SW480 (cell line): ENCODE data around the gene ABCA5.

Experiments used
- DNase-seq: peaks from one replicate; pipeline ENCODE4 v3.0.0-alpha.2; 2016; ENCODE audit warnings: low spot score

ABCA5 gene, protein sequence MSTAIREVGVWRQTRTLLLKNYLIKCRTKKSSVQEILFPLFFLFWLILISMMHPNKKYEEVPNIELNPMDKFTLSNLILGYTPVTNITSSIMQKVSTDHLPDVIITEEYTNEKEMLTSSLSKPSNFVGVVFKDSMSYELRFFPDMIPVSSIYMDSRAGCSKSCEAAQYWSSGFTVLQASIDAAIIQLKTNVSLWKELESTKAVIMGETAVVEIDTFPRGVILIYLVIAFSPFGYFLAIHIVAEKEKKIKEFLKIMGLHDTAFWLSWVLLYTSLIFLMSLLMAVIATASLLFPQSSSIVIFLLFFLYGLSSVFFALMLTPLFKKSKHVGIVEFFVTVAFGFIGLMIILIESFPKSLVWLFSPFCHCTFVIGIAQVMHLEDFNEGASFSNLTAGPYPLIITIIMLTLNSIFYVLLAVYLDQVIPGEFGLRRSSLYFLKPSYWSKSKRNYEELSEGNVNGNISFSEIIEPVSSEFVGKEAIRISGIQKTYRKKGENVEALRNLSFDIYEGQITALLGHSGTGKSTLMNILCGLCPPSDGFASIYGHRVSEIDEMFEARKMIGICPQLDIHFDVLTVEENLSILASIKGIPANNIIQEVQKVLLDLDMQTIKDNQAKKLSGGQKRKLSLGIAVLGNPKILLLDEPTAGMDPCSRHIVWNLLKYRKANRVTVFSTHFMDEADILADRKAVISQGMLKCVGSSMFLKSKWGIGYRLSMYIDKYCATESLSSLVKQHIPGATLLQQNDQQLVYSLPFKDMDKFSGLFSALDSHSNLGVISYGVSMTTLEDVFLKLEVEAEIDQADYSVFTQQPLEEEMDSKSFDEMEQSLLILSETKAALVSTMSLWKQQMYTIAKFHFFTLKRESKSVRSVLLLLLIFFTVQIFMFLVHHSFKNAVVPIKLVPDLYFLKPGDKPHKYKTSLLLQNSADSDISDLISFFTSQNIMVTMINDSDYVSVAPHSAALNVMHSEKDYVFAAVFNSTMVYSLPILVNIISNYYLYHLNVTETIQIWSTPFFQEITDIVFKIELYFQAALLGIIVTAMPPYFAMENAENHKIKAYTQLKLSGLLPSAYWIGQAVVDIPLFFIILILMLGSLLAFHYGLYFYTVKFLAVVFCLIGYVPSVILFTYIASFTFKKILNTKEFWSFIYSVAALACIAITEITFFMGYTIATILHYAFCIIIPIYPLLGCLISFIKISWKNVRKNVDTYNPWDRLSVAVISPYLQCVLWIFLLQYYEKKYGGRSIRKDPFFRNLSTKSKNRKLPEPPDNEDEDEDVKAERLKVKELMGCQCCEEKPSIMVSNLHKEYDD (N-terminal part only)

DNA sequence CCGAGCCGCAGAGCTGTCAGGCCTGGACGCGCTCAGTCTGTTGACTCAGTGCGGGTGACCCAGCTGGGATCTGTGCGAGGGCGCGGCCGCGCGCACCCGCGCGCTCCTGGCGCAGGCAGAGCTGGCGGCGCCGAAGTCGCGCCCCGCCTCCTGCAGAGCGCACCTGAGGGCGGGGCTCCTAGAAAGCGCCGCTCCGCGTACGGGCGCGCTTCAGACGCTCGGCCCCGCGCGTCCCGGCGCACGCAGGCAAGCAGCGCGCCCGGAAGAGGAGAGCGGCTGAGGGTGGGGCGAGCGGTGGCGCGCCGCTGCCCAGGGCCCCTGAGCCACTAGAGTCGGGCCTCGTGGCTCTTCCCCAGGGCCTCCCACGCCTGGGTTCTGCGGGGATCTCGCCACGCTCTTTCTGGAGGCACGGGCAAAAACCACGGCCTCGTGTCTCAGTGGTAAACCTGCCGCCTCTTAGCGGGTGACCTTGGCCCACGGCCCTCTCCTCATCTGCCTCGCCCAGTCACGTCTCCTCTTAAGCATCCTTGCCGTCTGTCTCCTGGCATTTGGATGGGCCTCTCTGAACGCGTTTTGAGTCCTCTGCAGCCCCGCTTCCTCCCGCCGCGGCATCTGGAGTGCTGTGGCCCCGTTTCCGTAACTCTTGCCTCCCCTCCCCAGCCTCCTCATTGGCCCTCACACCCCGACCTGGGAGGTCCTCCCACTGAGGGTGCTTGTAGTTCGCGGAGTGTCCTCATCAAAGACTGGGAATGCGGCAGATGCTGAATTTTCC is at the start of gene ABCA5:
Gene ABCA5 (minus strand): TSS at position 74 of the 772 bp plus-strand sequence. CDS start 12,718 bp downstream, outside the sequence.
- peak; percentile 92 for DNase-seq

GRCh38 chr17:69375229-69375628 is 48.3 kb upstream of the ABCA5 start:
- DNase-seq, result no peak

- DNase-seq, result no peak
Measured at GRCh38 chr17:69373069-69373468, 46.1 kb upstream of the ABCA5 start.

GRCh38 chr17:69367298-69367697 is 40.4 kb upstream of the ABCA5 start:
- DNase-seq, result no peak

GRCh38 chr17:69363488-69364210 is 36.7 kb upstream of the ABCA5 start:
- no peak for DNase-seq

DNA sequence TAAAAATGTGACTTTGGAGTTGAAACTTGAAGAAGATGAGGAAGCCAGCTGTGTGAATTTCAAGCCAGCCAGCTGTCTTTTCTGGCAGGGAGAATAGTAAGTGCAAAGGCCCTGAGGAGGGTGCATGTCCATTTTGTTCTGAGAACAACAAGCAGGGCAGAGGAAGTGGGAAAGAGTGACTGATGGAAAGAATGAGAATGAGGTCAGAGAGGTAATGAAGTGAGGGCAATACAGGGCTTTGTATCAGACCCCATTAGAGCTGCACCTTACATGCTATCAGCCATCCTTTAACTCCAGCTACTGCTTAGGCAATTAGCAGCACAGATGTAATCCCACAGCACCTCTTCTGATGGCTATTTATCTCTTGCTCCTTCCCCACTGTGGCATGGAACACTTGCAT is 34.2 kb upstream of the ABCA5 start:
- DNase-seq, result no peak

DNA sequence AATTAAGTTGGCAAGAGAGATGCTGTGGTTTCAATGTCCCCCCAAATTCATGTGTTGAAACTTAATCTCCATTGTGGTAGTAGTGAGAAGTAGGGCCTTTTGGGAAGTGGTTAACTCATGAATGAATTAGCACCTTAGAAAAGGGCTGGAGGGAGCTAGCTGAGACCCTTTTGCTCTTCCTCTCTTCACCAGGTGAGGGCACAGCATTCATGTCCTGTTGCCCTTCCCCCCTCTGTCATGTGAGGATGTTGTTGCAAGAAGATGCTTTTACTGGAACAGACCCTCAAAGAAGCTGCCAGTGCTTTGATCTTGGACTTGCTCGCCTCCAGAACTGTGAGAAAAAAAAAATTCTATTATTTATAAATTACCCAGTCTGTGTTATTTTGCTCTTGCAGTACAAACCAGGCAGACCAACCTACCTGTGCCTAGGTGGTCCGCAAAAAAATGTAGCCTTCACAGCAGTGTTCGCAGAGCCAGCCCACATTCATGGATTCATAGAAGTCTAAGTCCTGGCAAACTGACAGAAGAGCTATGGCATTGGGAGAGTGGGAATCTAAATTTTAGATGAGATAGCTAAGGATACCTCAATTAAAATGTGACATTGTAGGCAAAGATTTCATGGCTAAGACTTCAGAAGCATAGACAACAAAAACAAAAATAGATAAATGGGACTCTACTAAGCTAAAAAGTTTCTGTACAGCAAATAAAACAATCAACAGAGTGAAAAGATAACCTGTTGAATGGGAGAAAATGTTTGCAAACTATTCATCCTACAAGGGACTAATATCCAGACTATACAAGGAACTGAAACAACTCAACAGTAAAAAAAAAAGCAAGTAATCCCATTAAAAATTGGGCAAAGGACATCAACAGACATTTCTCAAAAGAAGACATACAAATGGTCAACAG is 32.0 kb upstream of the ABCA5 start:
- peak; percentile 35 for DNase-seq

DNA sequence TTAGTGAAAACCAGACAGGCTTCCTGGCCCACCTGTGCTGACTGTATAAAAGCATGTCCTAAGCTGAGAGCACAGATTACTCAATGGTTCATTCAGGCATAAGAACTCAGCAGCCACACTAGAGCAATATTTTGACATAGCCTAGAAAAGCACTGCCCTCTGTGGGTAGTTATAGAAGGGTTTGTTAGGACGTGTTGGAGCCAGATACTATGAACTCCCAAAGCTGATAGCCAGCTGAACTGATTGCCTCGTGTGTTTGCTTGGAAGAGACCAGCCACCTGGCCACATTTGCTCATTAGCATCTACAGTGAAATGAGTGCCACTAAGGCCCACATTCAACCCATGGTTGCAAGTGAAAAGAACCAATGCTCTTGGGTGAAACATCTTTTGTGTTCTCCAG is 30.8 kb upstream of the ABCA5 start:
- DNase-seq, result no peak

DNA sequence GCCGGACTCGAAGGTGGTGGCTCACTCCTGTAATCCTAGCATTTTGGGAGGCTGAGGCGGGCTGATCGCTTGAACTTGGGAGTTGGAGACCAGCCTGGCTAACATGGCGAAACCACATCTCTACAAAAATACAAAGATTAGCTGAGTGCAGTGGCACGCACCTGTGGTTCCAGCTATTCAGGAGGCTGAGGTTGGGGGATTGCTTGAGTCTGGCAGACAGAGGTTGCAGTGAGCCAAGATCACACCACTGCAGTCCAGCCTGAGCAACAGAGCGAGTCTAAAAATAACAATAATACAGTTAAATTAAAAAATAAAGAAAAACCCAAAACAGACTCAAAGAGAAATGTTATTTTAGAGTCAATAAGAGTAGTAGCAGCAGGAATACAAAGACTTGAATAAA is 29.7 kb upstream of the ABCA5 start:
- no peak for DNase-seq

- no peak for DNase-seq
Measured at GRCh38 chr17:69350911-69351310, 24.0 kb upstream of the ABCA5 start.

GRCh38 chr17:69348429-69348828 is 21.5 kb upstream of the ABCA5 start:
- DNase-seq, result no peak

- no peak for DNase-seq
Measured at GRCh38 chr17:69346766-69347165, 19.8 kb upstream of the ABCA5 start.

- peak; percentile 9 for DNase-seq
Measured at GRCh38 chr17:69344939-69345338, 18.0 kb upstream of the ABCA5 start.

- no peak for DNase-seq
Measured at GRCh38 chr17:69342896-69343644, 16.1 kb upstream of the ABCA5 start.

- DNase-seq, result no peak
Measured at GRCh38 chr17:69339937-69340336, 13.0 kb upstream of the ABCA5 start.

- DNase-seq, result no peak
Measured at GRCh38 chr17:69336996-69337395, 10.1 kb upstream of the ABCA5 start.

- no peak for DNase-seq
Measured at GRCh38 chr17:69336580-69336979, 9.6 kb upstream of the ABCA5 start.

GRCh38 chr17:69335058-69335457 is 8.1 kb upstream of the ABCA5 start:
- DNase-seq, result peak; percentile 43

DNA sequence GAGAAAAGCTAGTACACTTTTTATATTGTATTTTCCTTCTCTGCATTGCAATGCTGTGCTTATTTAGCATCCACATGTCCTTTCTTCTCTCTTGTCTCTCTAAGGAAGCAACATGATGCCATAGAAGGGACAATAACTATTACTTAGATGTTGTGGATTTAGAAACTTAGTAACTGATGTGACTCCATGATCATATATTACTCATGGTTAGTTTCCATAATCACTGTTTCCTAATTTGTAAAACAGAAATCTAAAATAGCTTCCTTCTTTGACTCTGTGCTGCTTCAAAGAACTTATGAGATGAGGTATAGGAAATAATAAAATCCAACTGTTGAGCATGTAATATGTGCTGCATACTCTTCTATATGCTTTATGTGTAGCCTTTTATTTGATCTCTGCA is 6.6 kb upstream of the ABCA5 start:
- DNase-seq, result no peak
